HepG2 (cell line): ENCODE results near the gene SPN. TPM values are rescaled to one million over a fixed set of nuclear protein-coding genes. Genes with fewer than 3 reads are reported as not detected.

Experiments used
- AKAP8 ChIP-seq: sonication (generic); formaldehyde crosslinking; IDR thresholded peaks from 2 replicates; pipeline ENCODE4 v1.5.1; 2020; ENCODE audit warnings: mild to moderate bottlenecking, missing genetic modification reagents
- ARID3A ChIP-seq: IDR thresholded peaks from 2 replicates; pipeline ENCODE4 v1.6.1; 2012; ENCODE audit warnings: low read depth, low read length, improper control_type of control experiment
- CREM ChIP-seq, 2 experiments: sonication (generic) in 1 of 2; formaldehyde crosslinking in 1 of 2; IDR thresholded peaks; 2 replicates each; pipeline versions ENCODE4 v1.4.0 to v1.6.1; 2016 to 2020; ENCODE audit warnings: antibody characterized with exemption in 1 of 2, mild to moderate bottlenecking in 1 of 2, missing genetic modification reagents in 1 of 2
- ERF ChIP-seq: IDR thresholded peaks from 2 replicates; pipeline ENCODE4 v1.6.1; 2018; ENCODE audit warnings: missing biosample characterization, missing genetic modification reagents
- HDAC2 ChIP-seq: sonication (generic); formaldehyde crosslinking; IDR thresholded peaks from 2 replicates; pipeline ENCODE4 v1.4.0; 2020; ENCODE audit warnings: missing genetic modification reagents
- HDAC6 ChIP-seq: fragments of 200-600 bp; sonication (generic); IDR thresholded peaks from 2 replicates; pipeline ENCODE4 v1.7.0; 2017; ENCODE audit warnings: mild to moderate bottlenecking, antibody characterized with exemption, low read length, low read depth
- HHEX ChIP-seq: IDR thresholded peaks from 2 replicates; pipeline ENCODE4 v1.6.1; 2016; ENCODE audit warnings: control low read depth
- HNRNPH1 ChIP-seq: fragments of 200-400 bp; formaldehyde crosslinking; optimal IDR thresholded peaks from 2 replicates; pipeline ENCODE3; 2017; ENCODE audit warnings: mild to moderate bottlenecking, low read depth, low read length
- KAT7 ChIP-seq: IDR thresholded peaks from 2 replicates; pipeline ENCODE4 v1.6.1; 2018; ENCODE audit warnings: borderline replicate concordance, missing compliant biosample characterization
- KDM2A ChIP-seq: sonication (generic); formaldehyde crosslinking; IDR thresholded peaks from 2 replicates; pipeline ENCODE4 v1.4.0; 2020; ENCODE audit warnings: low read depth, missing genetic modification reagents, borderline replicate concordance
- KLF16 ChIP-seq, 2 experiments: sonication (generic) in 1 of 2; formaldehyde crosslinking in 1 of 2; IDR thresholded peaks; 2 replicates each; pipeline versions ENCODE4 v1.6.1 to v1.8.0; 2016 to 2023; ENCODE audit warnings: missing genetic modification reagents in 2 of 2, missing compliant biosample characterization in 1 of 2
- SMYD3 ChIP-seq: sonication (generic); formaldehyde crosslinking; IDR thresholded peaks from 2 replicates; pipeline ENCODE4 v1.8.1; 2023; ENCODE audit warnings: mild to moderate bottlenecking, missing genetic modification reagents
- TBP ChIP-seq: sonication (generic); formaldehyde crosslinking; IDR thresholded peaks from 2 replicates; pipeline ENCODE4 v1.5.0; 2020; ENCODE audit warnings: missing genetic modification reagents
- THAP11 ChIP-seq: IDR thresholded peaks from 2 replicates; pipeline ENCODE4 v1.6.1; 2016; ENCODE audit warnings: missing biosample characterization, missing genetic modification reagents
- TSC22D2 ChIP-seq: sonication (generic); formaldehyde crosslinking; IDR thresholded peaks from 2 replicates; pipeline ENCODE4 v1.5.1; 2020; ENCODE audit warnings: missing genetic modification reagents, mild to moderate bottlenecking, borderline replicate concordance
- ZBTB7B ChIP-seq: sonication (generic); formaldehyde crosslinking; IDR thresholded peaks from 2 replicates; pipeline ENCODE4 v1.4.0; 2020; ENCODE audit warnings: missing genetic modification reagents
- ZFY ChIP-seq: sonication (generic); formaldehyde crosslinking; IDR thresholded peaks from 2 replicates; pipeline ENCODE4 v1.4.0; 2020; ENCODE audit warnings: missing genetic modification reagents
- ZNF331 ChIP-seq: sonication (generic); formaldehyde crosslinking; IDR thresholded peaks from 2 replicates; pipeline ENCODE4 v1.4.0; 2020; ENCODE audit warnings: missing genetic modification reagents
- ZNF460 ChIP-seq: sonication (generic); formaldehyde crosslinking; IDR thresholded peaks from 2 replicates; pipeline ENCODE4 v1.5.1; 2020; ENCODE audit warnings: missing genetic modification reagents, mild to moderate bottlenecking, borderline replicate concordance
- ZNF563 ChIP-seq: sonication (generic); formaldehyde crosslinking; IDR thresholded peaks from 2 replicates; pipeline ENCODE4 v1.8.0; 2022; ENCODE audit warnings: mild to moderate bottlenecking, moderate library complexity, missing genetic modification reagents
- ZNF589 ChIP-seq: sonication (generic); formaldehyde crosslinking; conservative IDR thresholded peaks from 2 replicates; pipeline ENCODE4 v1.8.0; 2022; ENCODE audit warnings: mild to moderate bottlenecking, moderate library complexity, missing genetic modification reagents
- ZNF713 ChIP-seq: sonication (generic); formaldehyde crosslinking; IDR thresholded peaks from 2 replicates; pipeline ENCODE4 v1.4.0; 2020; ENCODE audit warnings: mild to moderate bottlenecking, missing genetic modification reagents
- polyA plus RNA-seq, 8 experiments: library from polyadenylated mRNA; depleted of rRNA in 3 of 8; stranded (reverse) in 7 of 8; unstranded in 1 of 8; fragments of >200 nt; fragmentation: Illumina TruSeq in 4 of 8; extraction: Trizol in 4 of 8; gene quantifications; 2 replicates each; pipeline versions ENCODE4 v1.2.1 to v1.2.3, GENCODE V29; 2011 to 2016; ENCODE audit warnings: low read depth in 4 of 8, missing spikeins in 1 of 8, mixed read lengths in 1 of 8; ENCODE audit not compliant: insufficient read depth in 1 of 8
- total RNA-seq, 5 experiments: library from RNA; depleted of rRNA; stranded (reverse); fragments of >200 nt; fragmentation: Illumina TruSeq; extraction: Trizol; gene quantifications; 2 replicates each; pipeline ENCODE4 v1.2.3, GENCODE V29; 2016; ENCODE audit warnings: low read depth in 1 of 5
- TF ChIP-seq, protein P1 (sequence below), 2 experiments: sonication (generic) in 1 of 2; formaldehyde crosslinking in 1 of 2; IDR thresholded peaks; 2 replicates each; pipeline versions ENCODE4 v1.4.0 to v1.6.1; 2018 to 2020; ENCODE audit warnings: missing genetic modification reagents in 2 of 2, borderline replicate concordance in 1 of 2, low read depth in 1 of 2, mild to moderate bottlenecking in 1 of 2, missing biosample characterization in 1 of 2
- TF ChIP-seq, protein P2 (sequence below): IDR thresholded peaks from 2 replicates; pipeline ENCODE4 v1.6.1; 2016; ENCODE audit warnings: mild to moderate bottlenecking, missing biosample characterization, missing genetic modification reagents
- TF ChIP-seq, protein P3 (sequence below): sonication (generic); formaldehyde crosslinking; IDR thresholded peaks from 2 replicates; pipeline ENCODE4 v1.4.0; 2020; ENCODE audit warnings: missing genetic modification reagents, low read depth, mild to moderate bottlenecking, borderline replicate concordance
- TF ChIP-seq, protein P4 (sequence below): IDR thresholded peaks from 2 replicates; pipeline ENCODE4 v1.6.1; 2016

The SPN gene
- total and polyA plus RNA-seq, 2 of the 13 experiments (the other 11 are each of a cell fraction or from before 2014, with no cell fraction given): 0.22 to 1.6 TPM

DNA sequence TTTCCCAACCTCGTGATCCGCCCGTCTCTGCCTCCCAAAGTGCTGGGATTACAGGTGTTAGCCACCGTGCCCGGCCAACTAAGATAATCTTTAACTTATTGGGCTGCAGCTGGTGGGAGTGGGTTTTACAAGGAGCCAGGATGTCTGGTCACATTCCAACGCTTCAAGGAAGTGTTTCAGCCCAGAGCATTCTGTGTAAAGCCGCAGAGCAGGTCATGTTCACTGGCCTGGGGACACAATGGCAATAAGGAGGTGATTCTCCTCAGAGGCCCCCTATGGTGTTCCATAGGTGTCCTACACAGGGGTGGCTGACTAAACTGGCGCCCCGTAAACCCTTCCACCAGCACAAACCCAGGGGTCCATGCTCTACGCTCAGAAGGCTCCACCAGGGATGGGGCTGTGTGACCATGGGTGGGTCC, 17.1 kb downstream of the SPN start (continued):
- TF ChIP-seq HDAC6 (no peak), ZNF460 (CRISPR knock-in tag) (peak; percentile 99), ZNF589 (no peak), KAT7 (CRISPR knock-in tag) (0 out of 2 replicates have a peak, but pooled peaks have one; percentile 87), HHEX (no peak), TBP (CRISPR knock-in tag) (no peak), ZNF331 (CRISPR knock-in tag) (peak; percentile 50), ZNF563 (CRISPR knock-in tag) (0 out of 2 replicates have a peak, but pooled peaks have one; percentile 6), KLF16 (CRISPR knock-in tag; IDR thresholded peaks at IDR 0.05) (0 out of 4 replicates have a peak, but pooled peaks of 1 of the 2 experiments have one; percentile 55), THAP11 (CRISPR knock-in tag) (0 out of 2 replicates have a peak, but pooled peaks have one; percentile 27), TSC22D2 (peak; percentile 69; the same call in 1 of the 2 replicates), KDM2A (CRISPR knock-in tag) (0 out of 2 replicates have a peak, but pooled peaks have one; percentile 45), ZNF713 (no peak), ERF (CRISPR knock-in tag) (peak; percentile 13; the same call in 1 of the 2 replicates), CREM (IDR thresholded peaks at IDR 0.05) (no peak), CREM (CRISPR knock-in tag; IDR thresholded peaks at IDR 0.05) (no peak), SMYD3 (CRISPR knock-in tag) (no peak), AKAP8 (CRISPR knock-in tag) (peak; percentile 23; the same call in 1 of the 2 replicates), HDAC2 (CRISPR knock-in tag) (peak; percentile 28; the same call in 1 of the 2 replicates), HNRNPH1 (no peak), ZFY (CRISPR knock-in tag) (0 out of 2 replicates have a peak, but pooled peaks have one; percentile 29), ZBTB7B (peak; percentile 33; the same call in 1 of the 2 replicates), ARID3A (no peak)
- TF ChIP-seq, protein P1, sequence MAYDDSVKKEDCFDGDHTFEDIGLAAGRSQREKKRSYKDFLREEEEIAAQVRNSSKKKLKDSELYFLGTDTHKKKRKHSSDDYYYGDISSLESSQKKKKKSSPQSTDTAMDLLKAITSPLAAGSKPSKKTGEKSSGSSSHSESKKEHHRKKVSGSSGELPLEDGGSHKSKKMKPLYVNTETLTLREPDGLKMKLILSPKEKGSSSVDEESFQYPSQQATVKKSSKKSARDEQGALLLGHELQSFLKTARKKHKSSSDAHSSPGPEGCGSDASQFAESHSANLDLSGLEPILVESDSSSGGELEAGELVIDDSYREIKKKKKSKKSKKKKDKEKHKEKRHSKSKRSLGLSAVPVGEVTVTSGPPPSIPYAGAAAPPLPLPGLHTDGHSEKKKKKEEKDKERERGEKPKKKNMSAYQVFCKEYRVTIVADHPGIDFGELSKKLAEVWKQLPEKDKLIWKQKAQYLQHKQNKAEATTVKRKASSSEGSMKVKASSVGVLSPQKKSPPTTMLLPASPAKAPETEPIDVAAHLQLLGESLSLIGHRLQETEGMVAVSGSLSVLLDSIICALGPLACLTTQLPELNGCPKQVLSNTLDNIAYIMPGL (CRISPR knock-in tag; IDR thresholded peaks at IDR 0.05; ENCODE audit: borderline replicate concordance in 1 of 2, low read depth in 1 of 2): 0 out of 4 replicates have a peak, but pooled peaks of 1 of the 2 experiments have one; percentile 32
- TF ChIP-seq, protein P2, sequence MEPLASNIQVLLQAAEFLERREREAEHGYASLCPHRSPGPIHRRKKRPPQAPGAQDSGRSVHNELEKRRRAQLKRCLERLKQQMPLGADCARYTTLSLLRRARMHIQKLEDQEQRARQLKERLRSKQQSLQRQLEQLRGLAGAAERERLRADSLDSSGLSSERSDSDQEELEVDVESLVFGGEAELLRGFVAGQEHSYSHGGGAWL (CRISPR knock-in tag): no peak
- TF ChIP-seq, protein P3, sequence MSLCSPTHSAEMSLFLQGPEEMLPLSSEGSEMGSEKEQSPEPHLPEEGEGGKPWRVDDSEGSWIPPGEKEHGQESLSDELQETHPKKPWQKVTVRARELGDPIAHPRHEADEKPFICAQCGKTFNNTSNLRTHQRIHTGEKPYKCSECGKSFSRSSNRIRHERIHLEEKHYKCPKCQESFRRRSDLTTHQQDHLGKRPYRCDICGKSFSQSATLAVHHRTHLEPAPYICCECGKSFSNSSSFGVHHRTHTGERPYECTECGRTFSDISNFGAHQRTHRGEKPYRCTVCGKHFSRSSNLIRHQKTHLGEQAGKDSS: 0 out of 2 replicates have a peak, but pooled peaks have one; percentile 20
- TF ChIP-seq, protein P4, sequence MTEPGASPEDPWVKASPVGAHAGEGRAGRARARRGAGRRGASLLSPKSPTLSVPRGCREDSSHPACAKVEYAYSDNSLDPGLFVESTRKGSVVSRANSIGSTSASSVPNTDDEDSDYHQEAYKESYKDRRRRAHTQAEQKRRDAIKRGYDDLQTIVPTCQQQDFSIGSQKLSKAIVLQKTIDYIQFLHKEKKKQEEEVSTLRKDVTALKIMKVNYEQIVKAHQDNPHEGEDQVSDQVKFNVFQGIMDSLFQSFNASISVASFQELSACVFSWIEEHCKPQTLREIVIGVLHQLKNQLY (CRISPR knock-in tag): no peak
